Left lung (tissue), 10 donors: Measurements from ENCODE around the gene SOX6. TPM values are rescaled to one million over a fixed set of nuclear protein-coding genes. Genes with fewer than 3 reads are reported as not detected.
A peak's percentile ranks its signal among the peaks of the same experiment; 100 is the strongest.

Experiments
- ATAC-seq: fragments of 200-7000 bp; cut with Tn5 transposase; one replicate; pipeline ENCODE4 v1.9.1; 2020; ENCODE audit warnings: moderate library complexity
- DNase-seq, 4 donors: peaks; one replicate each; pipeline ENCODE4 v3.0.0-alpha.2; 2013 to 2020
- H3K27ac ChIP-seq, 2 donors: fragments of 200-600 bp; sonication (generic) in 1 of 2; one replicate each; pipeline versions ENCODE4 v1.5.0 to v1.8.0; 2020 to 2021
- H3K27me3 ChIP-seq, 2 donors: fragments of 200-600 bp; sonication (generic) in 1 of 2; one replicate each; pipeline versions ENCODE4 v1.5.0 to v1.8.0; 2020 to 2021
- H3K36me3 ChIP-seq, 2 donors: fragments of 200-600 bp; sonication (generic) in 1 of 2; one replicate each; pipeline versions ENCODE4 v1.5.0 to v1.8.0; 2020 to 2021
- H3K4me1 ChIP-seq, 2 donors: fragments of 200-600 bp; one replicate each; pipeline ENCODE4 v1.8.0; 2021
- H3K4me3 ChIP-seq, 2 donors: fragments of 200-600 bp; sonication (generic) in 1 of 2; one replicate each; pipeline versions ENCODE4 v1.5.0 to v1.8.0; 2020 to 2021; ENCODE audit warnings: mild to moderate bottlenecking in 1 of 2
- H3K9me3 ChIP-seq, 2 donors: fragments of 200-600 bp; sonication (generic) in 1 of 2; one replicate each; pipeline versions ENCODE4 v1.5.0 to v1.8.0; 2020 to 2021
- intact Hi-C, 2 donors: fragments of 100-400 bp; cut with DNase I; formaldehyde crosslinking; loops; one replicate each; pipeline versions ENCODE4 v1.11.2 to v1.14.2; 2022
- polyA plus RNA-seq, 6 donors: library from polyadenylated mRNA; unstranded; fragments of 120-200 nt; gene quantifications; one replicate each; pipeline ENCODE4 v1.2.1, GENCODE V29; 2013; ENCODE audit not compliant: insufficient read length in 6 of 6
- total RNA-seq, 2 donors: library from RNA; stranded (reverse); fragmentation: NEBNext Ultra II Directional; extraction: Animal tissue kit (Norgen Biotek cat#: 25700); gene quantifications; one replicate each; pipeline ENCODE4 v1.2.1, GENCODE V29; 2021
- TF ChIP-seq, protein P1 (sequence below), 2 donors: fragments of 200-600 bp; sonication (generic) in 1 of 2; IDR thresholded peaks; one replicate each; pipeline versions ENCODE4 v1.5.0 to v1.8.0; 2021; ENCODE audit warnings: antibody characterized with exemption in 2 of 2
- donor health status: DM: no; HTN: yes; CAD: no.
- donor health status: DM: no; HTN: no; CAD: no.

Gene SOX6
- total and polyA plus RNA-seq, 8 donors = 4.7 to 20.5 (median 15.6) TPM

- H3K9me3 ChIP-seq = no peaks in the 10 kb centered on the region
- TF ChIP-seq, protein P1, sequence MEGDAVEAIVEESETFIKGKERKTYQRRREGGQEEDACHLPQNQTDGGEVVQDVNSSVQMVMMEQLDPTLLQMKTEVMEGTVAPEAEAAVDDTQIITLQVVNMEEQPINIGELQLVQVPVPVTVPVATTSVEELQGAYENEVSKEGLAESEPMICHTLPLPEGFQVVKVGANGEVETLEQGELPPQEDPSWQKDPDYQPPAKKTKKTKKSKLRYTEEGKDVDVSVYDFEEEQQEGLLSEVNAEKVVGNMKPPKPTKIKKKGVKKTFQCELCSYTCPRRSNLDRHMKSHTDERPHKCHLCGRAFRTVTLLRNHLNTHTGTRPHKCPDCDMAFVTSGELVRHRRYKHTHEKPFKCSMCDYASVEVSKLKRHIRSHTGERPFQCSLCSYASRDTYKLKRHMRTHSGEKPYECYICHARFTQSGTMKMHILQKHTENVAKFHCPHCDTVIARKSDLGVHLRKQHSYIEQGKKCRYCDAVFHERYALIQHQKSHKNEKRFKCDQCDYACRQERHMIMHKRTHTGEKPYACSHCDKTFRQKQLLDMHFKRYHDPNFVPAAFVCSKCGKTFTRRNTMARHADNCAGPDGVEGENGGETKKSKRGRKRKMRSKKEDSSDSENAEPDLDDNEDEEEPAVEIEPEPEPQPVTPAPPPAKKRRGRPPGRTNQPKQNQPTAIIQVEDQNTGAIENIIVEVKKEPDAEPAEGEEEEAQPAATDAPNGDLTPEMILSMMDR (IDR thresholded peaks at IDR 0.05) = no peak
- intact Hi-C loops = no loop called here
Observed at GRCh38 chr11:15936011-15936410, 420.3 kb downstream of the SOX6 start.

DNA sequence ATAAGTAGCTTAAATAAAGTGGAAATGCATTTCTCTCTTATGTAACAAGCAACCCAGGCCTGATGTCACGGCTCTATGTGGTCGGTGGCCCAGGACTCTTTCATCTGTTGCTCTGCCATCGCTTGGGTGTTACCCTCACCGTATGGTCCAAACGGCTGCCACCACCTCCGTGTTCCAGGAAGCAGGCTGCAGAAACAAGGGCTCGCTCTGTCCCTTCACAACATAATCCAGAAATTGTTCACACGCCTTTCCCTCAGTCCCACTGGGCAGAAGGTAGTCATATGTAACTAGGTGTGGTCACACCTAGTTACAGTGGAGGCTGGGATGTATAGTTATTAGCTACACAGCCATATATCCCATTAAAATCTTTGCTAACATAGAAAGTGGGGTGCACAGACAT is 421.0 kb downstream of the SOX6 start:
- Histone ChIP-seq H3K36me3 (no peaks in the 10 kb centered on the region), H3K4me1 (no peaks in the 10 kb centered on the region), H3K27me3 (no peaks in the 10 kb centered on the region), H3K9me3 (no peaks in the 10 kb centered on the region), H3K4me3 (no peak overlapping the region), H3K27ac (no peak overlapping the region)
- intact Hi-C loops = no loop called here
- TF ChIP-seq, protein P1 (IDR thresholded peaks at IDR 0.05) = no peak
- no peak for DNase-seq
- no peak for ATAC-seq

More at GRCh38 chr11:15936011-15936410, 420.3 kb downstream of the SOX6 start:
- DNase-seq (no peak), ATAC-seq (no peak)
- H3K36me3 ChIP-seq = no peaks in the 10 kb centered on the region
- no peaks in the 10 kb centered on the region for H3K4me1 ChIP-seq
- H3K27ac ChIP-seq = no peak overlapping the region
- no peaks in the 10 kb centered on the region for H3K27me3 ChIP-seq
- no peak overlapping the region for H3K4me3 ChIP-seq

GRCh38 chr11:15933886-15934625 is 422.3 kb downstream of the SOX6 start:
- no peaks in the 10 kb centered on the region for H3K27me3 ChIP-seq
- ATAC-seq = no peak
- H3K9me3 ChIP-seq = no peaks in the 10 kb centered on the region
- TF ChIP-seq, protein P1 (IDR thresholded peaks at IDR 0.05) = no peak
- no peak overlapping the region for H3K4me3 ChIP-seq
- no peaks in the 10 kb centered on the region for H3K36me3 ChIP-seq
- H3K4me1 ChIP-seq = no peaks in the 10 kb centered on the region
- H3K27ac ChIP-seq = no peak overlapping the region
- peak in 1 of 4 donors; percentile 51 for DNase-seq
- intact Hi-C loops = no loop called here

DNA sequence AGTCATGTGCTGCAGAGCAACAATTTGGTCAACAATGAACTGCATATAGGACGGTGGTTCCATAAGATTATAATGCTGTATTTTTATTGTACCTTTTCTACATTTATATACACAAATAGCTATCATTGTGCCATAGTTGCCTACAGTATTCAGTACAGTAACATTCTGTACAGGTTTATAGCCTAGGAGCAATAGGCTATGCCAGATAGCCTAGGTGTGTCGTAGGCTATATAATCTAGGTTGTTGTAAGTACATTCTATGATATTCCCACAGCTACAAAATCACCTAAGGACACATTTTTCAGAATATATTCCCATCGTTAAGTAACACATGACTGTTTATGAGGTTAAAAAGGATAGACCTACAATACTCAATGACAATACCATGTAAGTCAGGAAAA is 423.9 kb downstream of the SOX6 start:
- Histone ChIP-seq H3K9me3 (no peaks in the 10 kb centered on the region), H3K27ac (no peak overlapping the region), H3K4me1 (no peaks in the 10 kb centered on the region), H3K27me3 (no peaks in the 10 kb centered on the region), H3K36me3 (no peaks in the 10 kb centered on the region), H3K4me3 (no peak overlapping the region)
- DNase-seq (no peak), ATAC-seq (no peak)
- intact Hi-C loops = no loop called here
- TF ChIP-seq, protein P1 (IDR thresholded peaks at IDR 0.05) = no peak

DNA sequence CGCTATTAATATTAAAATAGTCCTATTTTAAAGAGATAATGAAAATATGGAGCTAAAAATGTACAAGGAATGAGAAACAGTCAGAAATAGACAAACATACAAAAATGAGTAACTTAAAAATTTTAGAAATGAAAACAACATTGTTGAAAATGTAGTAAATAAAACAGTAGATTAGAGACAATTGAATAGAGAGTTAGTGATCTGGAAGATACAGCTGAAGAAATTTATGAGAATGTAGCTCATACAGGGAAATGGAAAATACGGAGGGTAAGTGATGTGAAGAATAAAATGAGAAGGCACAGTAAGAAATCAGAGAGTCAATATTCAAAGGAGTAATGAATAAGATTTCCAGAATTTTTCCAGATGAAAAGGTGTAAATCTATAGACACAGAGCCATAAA is 424.8 kb downstream of the SOX6 start:
- no peak for DNase-seq
- no peak for ATAC-seq
- no peaks in the 10 kb centered on the region for H3K27me3 ChIP-seq
- H3K4me3 ChIP-seq = no peak overlapping the region
- H3K27ac ChIP-seq = no peak overlapping the region
- no peaks in the 10 kb centered on the region for H3K4me1 ChIP-seq
- intact Hi-C loops = no loop called here
- TF ChIP-seq, protein P1 (IDR thresholded peaks at IDR 0.05) = no peak
- H3K36me3 ChIP-seq = no peaks in the 10 kb centered on the region
- no peaks in the 10 kb centered on the region for H3K9me3 ChIP-seq
